ENCODE measurements around the gene ME3.
"Not testable (repeated sequence)": the region's sequence is repeated elsewhere in the genome, so short reads cannot be mapped to it uniquely, and the experiment has no call there.

Gene ME3

GRCh38 chr11:86431258-86431657 lies 241.2 kb downstream of the ME3 start:
- peaks cover 29% of the 10 kb centered on the region for H3K9me3 ChIP-seq
- no peaks in the 10 kb centered on the region for H3K36me3 ChIP-seq
- TF ChIP-seq Cebpa-rat (IDR thresholded peaks at IDR 0.05) = no peak
- no peak overlapping the region for H3K4me2 ChIP-seq
- no peak overlapping the region for H3K9ac ChIP-seq
- H3K27me3 ChIP-seq = no peaks in the 10 kb centered on the region
- H3K27ac ChIP-seq = no peak overlapping the region
- H4K20me1 ChIP-seq = no peaks in the 10 kb centered on the region
- H3K4me1 ChIP-seq = no peaks in the 10 kb centered on the region
- no peak overlapping the region for H3K4me3 ChIP-seq

- Histone ChIP-seq H3K9ac (no peak overlapping the region), H3K36me3 (no peaks in the 10 kb centered on the region), H3K4me3 (no peak overlapping the region), H3K4me1 (peaks cover 20% of the 10 kb centered on the region), H4K20me1 (no peaks in the 10 kb centered on the region), H3K27ac (no peak overlapping the region), H3K27me3 (peaks cover 15% of the 10 kb centered on the region), H3K9me3 (peaks cover 26% of the 10 kb centered on the region), H3K4me2 (no peak overlapping the region)
- TF ChIP-seq Cebpa-rat (IDR thresholded peaks at IDR 0.05) = no peak
Measured at GRCh38 chr11:86427441-86427840, 245.0 kb downstream of the ME3 start.

GRCh38 chr11:86423488-86423887 lies 248.9 kb downstream of the ME3 start:
- H3K9ac ChIP-seq, H3K4me3 ChIP-seq, H3K27ac ChIP-seq, H4K20me1 ChIP-seq, H3K36me3 ChIP-seq: not testable (repeated sequence)
- H3K27me3 ChIP-seq = peaks cover 29% of the 10 kb centered on the region
- peaks cover 11% of the 10 kb centered on the region for H3K9me3 ChIP-seq
- peaks cover 33% of the 10 kb centered on the region for H3K4me1 ChIP-seq
- H3K4me2 ChIP-seq = peak overlapping the region; percentile 81

- peak overlapping the region; percentile 81 for H3K4me2 ChIP-seq
- no peaks in the 10 kb centered on the region for H4K20me1 ChIP-seq
- TF ChIP-seq Cebpa-rat (IDR thresholded peaks at IDR 0.05) = no peak
- peaks cover 11% of the 10 kb centered on the region for H3K9me3 ChIP-seq
- peak overlapping the region; percentile 53 for H3K4me3 ChIP-seq
- H3K27ac ChIP-seq = no peak overlapping the region; the same call in 1 of the 2 replicates
- H3K9ac ChIP-seq = peak overlapping the region; percentile 67
- peaks cover 29% of the 10 kb centered on the region for H3K27me3 ChIP-seq
- H3K4me1 ChIP-seq = peaks cover 33% of the 10 kb centered on the region
- H3K36me3 ChIP-seq = no peaks in the 10 kb centered on the region
Measured at GRCh38 chr11:86422371-86422770, 250.0 kb downstream of the ME3 start.

- Histone ChIP-seq H3K27me3 (peaks cover 29% of the 10 kb centered on the region), H3K36me3 (no peaks in the 10 kb centered on the region), H4K20me1 (no peaks in the 10 kb centered on the region), H3K9ac (peak overlapping the region; percentile 67), H3K4me1 (peaks cover 33% of the 10 kb centered on the region), H3K27ac (no peak overlapping the region; the same call in 1 of the 2 replicates), H3K4me3 (peak overlapping the region; percentile 53), H3K9me3 (peaks cover 11% of the 10 kb centered on the region), H3K4me2 (peak overlapping the region; percentile 81)
- TF ChIP-seq Cebpa-rat (IDR thresholded peaks at IDR 0.05) = no peak
Measured at GRCh38 chr11:86421946-86422345, 250.5 kb downstream of the ME3 start.

- Histone ChIP-seq H3K27me3 (peaks cover 28% of the 10 kb centered on the region), H3K4me3 (no peak overlapping the region), H4K20me1 (no peaks in the 10 kb centered on the region), H3K4me1 (peaks cover 36% of the 10 kb centered on the region), H3K9me3 (no peaks in the 10 kb centered on the region), H3K36me3 (no peaks in the 10 kb centered on the region), H3K9ac (no peak overlapping the region), H3K4me2 (no peak overlapping the region), H3K27ac (no peak overlapping the region)
- no peak for TF ChIP-seq Cebpa-rat (IDR thresholded peaks at IDR 0.05)
Measured at GRCh38 chr11:86418917-86419316, 253.5 kb downstream of the ME3 start.

GRCh38 chr11:86418513-86418912 lies 253.9 kb downstream of the ME3 start:
- Histone ChIP-seq H3K4me1 (peaks cover 32% of the 10 kb centered on the region), H3K9ac (no peak overlapping the region), H3K4me3 (no peak overlapping the region), H3K4me2 (no peak overlapping the region), H3K27ac (no peak overlapping the region), H4K20me1 (no peaks in the 10 kb centered on the region), H3K27me3 (peaks cover 24% of the 10 kb centered on the region), H3K36me3 (no peaks in the 10 kb centered on the region), H3K9me3 (no peaks in the 10 kb centered on the region)
- no peak for TF ChIP-seq Cebpa-rat (IDR thresholded peaks at IDR 0.05)

GRCh38 chr11:86418106-86418505 lies 254.3 kb downstream of the ME3 start:
- Histone ChIP-seq H3K4me2 (no peak overlapping the region), H3K4me3 (no peak overlapping the region)
- no peak for TF ChIP-seq Cebpa-rat (IDR thresholded peaks at IDR 0.05)

GRCh38 chr11:86416951-86417350 lies 255.5 kb downstream of the ME3 start:
- not testable (repeated sequence) for H3K27me3 ChIP-seq, H3K9ac ChIP-seq, H3K4me3 ChIP-seq, H4K20me1 ChIP-seq, H3K4me2 ChIP-seq, H3K27ac ChIP-seq, H3K36me3 ChIP-seq, H3K9me3 ChIP-seq
- H3K4me1 ChIP-seq = peaks cover 16% of the 10 kb centered on the region

More at GRCh38 chr11:86418106-86418505, 254.3 kb downstream of the ME3 start:
- Histone ChIP-seq H4K20me1 (no peaks in the 10 kb centered on the region), H3K4me1 (peaks cover 28% of the 10 kb centered on the region), H3K9me3 (no peaks in the 10 kb centered on the region), H3K9ac (no peak overlapping the region), H3K27me3 (peaks cover 20% of the 10 kb centered on the region), H3K36me3 (no peaks in the 10 kb centered on the region), H3K27ac (no peak overlapping the region)

- Histone ChIP-seq H3K9ac (no peak overlapping the region), H3K4me3 (no peak overlapping the region), H3K27me3 (0 out of 2 replicates have a peak, but pooled peaks cover 4% of the 10 kb centered on the region), H3K4me2 (no peak overlapping the region), H3K27ac (no peak overlapping the region), H3K9me3 (no peaks in the 10 kb centered on the region), H4K20me1 (no peaks in the 10 kb centered on the region), H3K36me3 (no peaks in the 10 kb centered on the region), H3K4me1 (peaks cover 11% of the 10 kb centered on the region)
- TF ChIP-seq Cebpa-rat (IDR thresholded peaks at IDR 0.05) = no peak
Measured at GRCh38 chr11:86416494-86416893, 255.9 kb downstream of the ME3 start.

- Histone ChIP-seq H3K36me3 (no peaks in the 10 kb centered on the region), H3K27me3 (no peaks in the 10 kb centered on the region)
Measured at GRCh38 chr11:86415026-86415425, 257.4 kb downstream of the ME3 start.

More at GRCh38 chr11:86415026-86415425, 257.4 kb downstream of the ME3 start:
- Histone ChIP-seq H3K9me3 (no peaks in the 10 kb centered on the region), H4K20me1 (no peaks in the 10 kb centered on the region), H3K27ac (no peak overlapping the region), H3K4me1 (peaks cover 9% of the 10 kb centered on the region), H3K4me3 (no peak overlapping the region), H3K4me2 (0 out of 2 replicates have a peak overlapping the region, but pooled peaks have one; percentile 6), H3K9ac (no peak overlapping the region)
- no peak for TF ChIP-seq Cebpa-rat (IDR thresholded peaks at IDR 0.05)
